Lung microvascular endothelial cell (primary cell): ENCODE measurements around the gene SH3TC1. TPM values are rescaled to one million over a fixed set of nuclear protein-coding genes. Genes with fewer than 3 reads are reported as not detected.

Experiments used
- DNase-seq, 2 donors: peaks; one replicate each; pipeline versions ENCODE4 v3.0.0 to v3.0.0-alpha.2; 2010; ENCODE audit warnings: low read depth in 2 of 2
- total RNA-seq: library from RNA; depleted of rRNA; stranded (reverse); fragments of >200 nt; gene quantifications from 2 replicates; pipeline ENCODE4 v1.2.1, GENCODE V29; 2014

The SH3TC1 gene
- total RNA-seq, 1 donor from 2014 or later: 147 TPM

DNA sequence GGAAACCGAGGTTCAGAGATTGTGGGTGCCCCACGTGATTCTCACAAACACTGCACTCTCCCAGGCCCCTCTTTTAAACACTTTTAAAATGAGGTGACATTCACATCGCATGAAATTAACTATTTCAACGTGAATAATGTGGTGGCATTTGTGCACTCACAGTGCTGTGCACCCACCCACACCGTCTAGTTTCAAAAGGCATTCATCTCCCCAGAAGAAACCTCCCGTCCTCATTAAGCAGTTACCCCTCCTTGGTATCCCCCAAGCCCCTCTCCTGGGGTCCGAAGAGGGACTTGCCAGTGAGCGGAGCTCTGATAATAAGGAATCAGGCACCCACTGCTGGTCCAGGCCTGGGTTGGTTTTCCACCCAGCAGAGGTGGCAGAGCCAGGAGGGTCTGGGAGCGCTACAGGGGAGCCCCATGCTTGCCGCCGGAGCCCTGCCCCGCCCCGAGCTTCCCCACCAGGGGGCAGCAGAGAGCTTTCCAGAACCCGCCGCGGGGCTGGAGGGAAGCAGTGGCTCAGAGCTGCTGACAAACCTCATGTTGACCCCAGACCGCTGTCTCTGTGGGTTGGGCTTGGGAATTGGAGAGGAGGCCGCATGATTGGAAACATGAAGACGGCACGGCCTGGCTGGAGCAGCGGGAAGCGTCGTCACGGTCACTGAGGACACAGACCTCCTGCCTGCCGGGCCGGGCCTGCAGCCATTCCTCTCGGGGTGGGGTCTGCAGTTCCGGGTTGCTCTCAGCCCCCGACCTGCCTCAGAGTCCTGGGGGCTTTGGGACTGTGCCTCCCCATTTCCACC is 43.0 kb downstream of the SH3TC1 start:
- DNase-seq: peak; percentile 83 to 96

- no peak for DNase-seq
Observed at GRCh38 chr4:8242782-8243560, 43.9 kb downstream of the SH3TC1 start.

DNA sequence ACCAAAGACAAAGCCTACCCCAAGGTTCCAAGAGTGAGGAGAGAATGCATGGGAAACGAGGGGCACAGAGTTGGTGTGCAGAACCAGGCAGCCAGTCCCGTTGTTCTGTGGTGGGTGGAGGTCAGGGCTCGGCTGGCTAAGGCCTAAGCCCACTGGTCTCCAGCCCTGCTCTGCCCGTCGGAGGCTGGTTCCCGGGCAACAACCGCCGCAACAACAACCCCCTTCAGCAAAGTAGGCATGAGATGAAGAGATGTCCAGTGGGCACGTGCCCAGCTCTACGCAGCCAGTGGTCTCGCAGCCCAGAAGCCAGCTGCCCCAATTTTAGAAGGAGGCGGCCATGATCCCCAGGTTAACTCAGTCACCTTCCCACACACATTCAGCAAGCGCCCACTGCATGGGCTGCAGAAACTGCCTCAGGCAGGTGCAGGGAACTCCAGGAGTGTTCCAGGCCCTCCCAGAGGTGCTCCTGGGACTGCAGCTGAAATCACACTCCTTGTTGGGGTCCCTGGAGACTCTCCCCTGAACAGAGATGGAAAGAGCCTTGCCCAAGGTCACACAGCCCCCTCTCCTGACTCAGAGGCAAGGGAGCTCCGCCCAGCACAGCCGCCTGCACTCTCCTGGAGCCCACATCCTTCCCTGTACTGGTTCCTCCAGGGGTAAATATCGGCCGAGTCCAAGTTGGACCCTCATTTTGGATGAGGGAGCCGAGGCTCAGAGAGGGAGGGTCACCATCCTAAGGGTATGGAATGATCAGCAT is 45.1 kb downstream of the SH3TC1 start:
- no peak for DNase-seq

DNA sequence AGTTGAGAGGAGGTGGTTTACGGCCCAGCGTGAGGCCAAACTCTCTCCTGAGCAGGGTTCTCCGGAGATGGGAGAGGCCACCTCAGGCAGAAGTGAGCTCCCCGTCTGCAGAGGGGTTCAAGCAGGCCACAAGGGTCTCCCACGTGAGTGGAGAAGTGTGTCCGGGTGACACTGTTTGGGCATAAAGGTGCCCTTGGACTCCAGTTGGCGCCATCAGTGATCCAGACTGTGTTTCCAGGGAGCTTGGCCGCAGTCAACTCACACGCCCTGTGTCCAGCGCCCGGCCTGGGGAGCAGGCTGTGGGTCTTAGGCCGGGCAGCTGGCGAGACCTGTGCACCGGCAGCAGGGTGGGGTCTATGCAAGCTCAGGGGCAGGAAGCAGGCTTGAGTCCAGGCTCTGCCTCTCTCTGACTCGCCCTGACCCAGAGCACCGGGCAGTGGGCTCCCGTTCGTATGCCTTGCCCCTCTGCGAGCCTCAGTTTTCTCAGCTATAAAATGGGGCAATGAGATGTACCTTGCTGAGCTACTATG is 45.9 kb downstream of the SH3TC1 start:
- DNase-seq: no peak

GRCh38 chr4:8245884-8246833 is 47.1 kb downstream of the SH3TC1 start:
- no peak for DNase-seq

- no peak for DNase-seq
Observed at GRCh38 chr4:8247047-8247930, 48.2 kb downstream of the SH3TC1 start.

- DNase-seq: peak in 1 of 2 donors; percentile 69
Observed at GRCh38 chr4:8248091-8248490, 49.0 kb downstream of the SH3TC1 start.

- no peak for DNase-seq
Observed at GRCh38 chr4:8250227-8250626, 51.1 kb downstream of the SH3TC1 start.

GRCh38 chr4:8250637-8251036 is 51.5 kb downstream of the SH3TC1 start:
- no peak for DNase-seq

GRCh38 chr4:8251110-8251883 is 52.2 kb downstream of the SH3TC1 start:
- DNase-seq: no peak

- DNase-seq: no peak
Observed at GRCh38 chr4:8252301-8253173, 53.4 kb downstream of the SH3TC1 start.

DNA sequence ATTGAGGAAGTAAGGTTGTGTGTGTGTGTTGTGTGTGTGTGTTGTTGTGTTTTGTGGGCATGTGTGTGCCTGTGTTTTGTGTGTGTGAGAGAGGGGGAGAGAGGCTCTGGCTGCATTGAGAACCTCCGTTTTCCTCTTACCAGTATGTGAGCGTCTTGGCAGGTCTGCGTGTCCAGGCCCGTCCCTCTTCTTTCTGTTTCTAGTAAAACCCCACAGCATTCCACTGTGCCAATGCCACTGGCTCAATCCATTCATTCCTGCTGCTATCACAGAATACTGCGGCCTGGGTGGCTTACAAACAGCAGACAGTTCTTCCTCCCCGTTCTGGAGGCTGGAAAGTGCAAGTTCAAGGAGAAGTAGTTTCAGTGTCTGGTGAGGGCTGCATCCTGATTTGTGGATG is 55.0 kb downstream of the SH3TC1 start:
- no peak for DNase-seq

- DNase-seq: no peak
Observed at GRCh38 chr4:8255698-8256441, 56.8 kb downstream of the SH3TC1 start.

- no peak for DNase-seq
Observed at GRCh38 chr4:8257854-8258253, 58.8 kb downstream of the SH3TC1 start.

DNA sequence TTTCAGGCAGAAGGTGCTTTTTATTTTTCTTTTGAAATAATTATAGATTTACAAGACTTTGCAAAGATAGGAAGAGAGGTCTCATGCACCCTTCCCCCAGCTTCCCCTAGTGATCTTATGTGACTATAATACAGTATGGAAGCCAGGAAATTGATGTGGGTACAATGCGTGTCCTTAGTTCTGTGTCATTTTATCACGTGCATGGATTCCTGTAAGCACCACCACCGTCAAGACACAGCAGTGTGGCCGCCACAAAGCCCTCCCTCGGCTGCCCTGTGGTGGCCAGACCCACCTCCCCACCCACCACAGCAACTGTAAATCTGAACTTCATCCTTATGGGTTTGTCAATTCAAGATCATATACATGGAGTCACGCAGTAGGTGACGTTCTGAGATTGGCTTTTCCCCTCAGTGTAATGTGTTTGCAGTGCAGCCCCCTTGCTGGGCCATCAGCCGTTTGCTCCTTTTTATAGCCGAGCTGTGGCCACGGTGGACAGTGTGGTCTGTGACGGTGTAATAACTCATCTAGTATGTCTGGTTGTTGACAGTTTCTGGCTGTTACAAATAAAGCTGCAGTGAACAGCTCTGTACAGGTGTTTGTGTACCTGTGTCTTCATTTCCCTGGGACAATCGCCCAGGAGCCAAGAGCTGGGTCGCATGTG is 59.6 kb downstream of the SH3TC1 start:
- no peak for DNase-seq

- DNase-seq: no peak
Observed at GRCh38 chr4:8259743-8260430, 60.8 kb downstream of the SH3TC1 start.
